ENCODE measurements around the gene LMO7.

GRCh38 chr13:75906315-75906714 is 270.2 kb downstream of the LMO7 start:
- TF ChIP-seq ZNF143 (CRISPR knock-in tag; IDR thresholded peaks at IDR 0.05), result no peak
- no peak for TF ChIP-seq YY1 (IDR thresholded peaks at IDR 0.05; ENCODE audit: insufficient read depth, insufficient replicate concordance, low read depth, low read length)
- TF ChIP-seq ZNF24 (IDR thresholded peaks at IDR 0.05), result no peak

All from HepG2 (cell line).